Prostate gland (tissue), 2 donors: ENCODE data around the gene DIAPH2. TPM values are rescaled to one million over a fixed set of nuclear protein-coding genes. Genes with fewer than 3 reads are reported as not detected.

Source experiments
- DNase-seq: peaks from one replicate; pipeline ENCODE4 v3.0.0-alpha.2; 2019; ENCODE audit warnings: low spot score
- H3K27ac ChIP-seq, 2 donors: fragments of 200-600 bp; sonication (generic); 2 replicates each; pipeline ENCODE4 v1.5.1; 2017 to 2019
- H3K27me3 ChIP-seq: fragments of 200-600 bp; sonication (generic); replicated peaks from 2 replicates; pipeline ENCODE4 v1.5.1; 2019; ENCODE audit not compliant: insufficient read depth
- H3K36me3 ChIP-seq, 2 donors: fragments of 200-600 bp; sonication (generic); 1 replicate in 1 of 2; 2 replicates in 1 of 2; pipeline versions ENCODE4 v1.5.1 to v1.8.1; 2017 to 2019
- H3K4me1 ChIP-seq: fragments of 200-600 bp; sonication (generic); replicated peaks from 2 replicates; pipeline ENCODE4 v1.5.1; 2019
- H3K4me3 ChIP-seq, 2 donors: fragments of 200-600 bp; sonication (generic); 2 replicates each; pipeline ENCODE4 v1.5.1; 2017 to 2019
- H3K9me3 ChIP-seq: fragments of 200-600 bp; sonication (generic); 2 replicates; pipeline ENCODE4 v1.5.1; 2017
- CTCF ChIP-seq, 4 experiments: fragments of 200-600 bp in 2 of 4; fragments of 450-650 bp in 2 of 4; sonication (generic) in 2 of 4; IDR thresholded peaks; 1 replicate in 3 of 4; 2 replicates in 1 of 4; pipeline ENCODE4 v1.5.1; 2016 to 2019; ENCODE audit warnings: antibody characterized with exemption in 4 of 4, mild to moderate bottlenecking in 2 of 4, moderate library complexity in 2 of 4
- POLR2A ChIP-seq: fragments of 450-650 bp; IDR thresholded peaks from one replicate; pipeline ENCODE4 v1.6.1; 2016; ENCODE audit warnings: antibody characterized with exemption, mild to moderate bottlenecking
- POLR2AphosphoS5 ChIP-seq: sonication (generic); formaldehyde crosslinking; IDR thresholded peaks from one replicate; pipeline ENCODE4 v1.6.1; 2017; ENCODE audit warnings: antibody characterized with exemption
- WGBS: methylation state at CpG from one replicate; pipeline ENCODE4 v1.1.5; 2018; 5-methylcytosine and 5-hydroxymethylcytosine counted together
- intact Hi-C: fragments of 100-400 bp; cut with DNase I; formaldehyde crosslinking; loops from one replicate; pipeline ENCODE4 v1.14.2; 2022
- total RNA-seq, 2 donors: library from RNA; depleted of rRNA; stranded (reverse); fragments of >200 nt; gene quantifications; one replicate each; pipeline ENCODE4 v1.1.0, GENCODE V29; 2016

Gene DIAPH2
- total RNA-seq, 2 donors from 2014 or later = 8.1 to 44.8 TPM

DNA sequence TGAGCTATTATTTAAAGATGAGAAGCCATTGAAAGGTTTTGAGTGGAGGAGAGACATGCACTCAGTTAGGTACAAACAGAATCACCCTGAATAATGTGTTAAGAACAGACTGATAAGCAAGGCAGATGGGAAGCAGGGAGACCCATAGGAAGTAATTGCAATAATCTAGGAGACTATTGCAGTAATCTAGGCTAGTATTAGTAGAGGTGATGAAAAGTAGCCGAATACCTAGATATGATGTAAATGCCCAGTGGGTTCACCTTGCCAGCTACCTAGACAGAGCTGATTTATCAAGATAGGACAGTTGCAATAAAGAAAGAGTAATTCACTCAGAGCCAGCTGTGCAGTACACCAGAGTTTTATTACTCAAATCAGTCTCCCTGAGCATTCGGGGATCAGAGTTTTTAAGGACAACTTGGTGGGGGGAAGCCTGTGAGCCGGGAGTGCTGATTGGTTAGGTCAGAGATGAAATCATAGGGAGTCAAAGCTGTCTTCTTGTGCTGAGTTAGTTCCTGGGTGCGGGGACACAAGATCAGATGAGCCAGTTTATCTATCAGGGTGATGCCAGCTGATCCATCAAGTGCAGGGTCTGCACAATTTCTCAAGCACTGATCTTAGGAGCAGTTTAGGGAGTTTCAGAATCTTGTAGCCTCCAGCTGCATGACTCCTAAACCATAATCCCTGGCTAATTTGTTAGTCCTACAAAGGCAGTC lies 626.6 kb downstream of the DIAPH2 start:
- TF ChIP-seq POLR2AphosphoS5 = no peak
- no peak for TF ChIP-seq POLR2A
- no peak for TF ChIP-seq CTCF (IDR thresholded peaks at IDR 0.05)
- Histone ChIP-seq H3K9me3 (no peaks in the 10 kb centered on the region), H3K27ac (no peak overlapping the region), H3K27me3 (no peaks in the 10 kb centered on the region), H3K36me3 (no peaks in the 10 kb centered on the region), H3K4me1 (no peaks in the 10 kb centered on the region), H3K4me3 (no peak overlapping the region)
- no peak for DNase-seq
- 80% methylated on average over 4 of the region's 4 CpGs for WGBS
- intact Hi-C loops = no loop called here

DNA sequence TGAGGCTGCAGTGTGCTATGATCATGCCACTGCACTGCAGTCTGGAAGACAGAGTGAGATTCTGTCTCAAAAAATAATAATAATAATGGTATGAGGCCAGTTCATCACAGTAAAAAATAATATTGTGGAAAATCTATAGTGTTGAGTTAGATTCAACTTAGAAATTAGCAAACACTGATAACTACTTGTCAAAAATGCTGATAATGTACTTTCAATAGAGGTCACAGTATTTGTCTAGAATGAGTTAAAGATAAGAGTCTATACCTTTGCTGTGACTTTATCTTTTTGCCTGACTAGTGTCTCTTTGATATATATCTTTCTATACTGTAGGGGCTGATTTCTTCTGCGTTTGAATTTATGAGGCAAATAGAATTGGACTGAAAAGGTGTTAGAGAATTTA lies 629.7 kb downstream of the DIAPH2 start:
- TF ChIP-seq CTCF (IDR thresholded peaks at IDR 0.05) (no peak), POLR2AphosphoS5 (no peak), POLR2A (no peak)
- Histone ChIP-seq H3K27me3 (no peaks in the 10 kb centered on the region), H3K4me1 (no peaks in the 10 kb centered on the region), H3K36me3 (no peaks in the 10 kb centered on the region), H3K27ac (no peak overlapping the region), H3K4me3 (no peak overlapping the region), H3K9me3 (no peaks in the 10 kb centered on the region)
- intact Hi-C loops = no loop called here
- no peak for DNase-seq
- WGBS = 42% methylated on average over 1 of the region's 1 CpG

DNA sequence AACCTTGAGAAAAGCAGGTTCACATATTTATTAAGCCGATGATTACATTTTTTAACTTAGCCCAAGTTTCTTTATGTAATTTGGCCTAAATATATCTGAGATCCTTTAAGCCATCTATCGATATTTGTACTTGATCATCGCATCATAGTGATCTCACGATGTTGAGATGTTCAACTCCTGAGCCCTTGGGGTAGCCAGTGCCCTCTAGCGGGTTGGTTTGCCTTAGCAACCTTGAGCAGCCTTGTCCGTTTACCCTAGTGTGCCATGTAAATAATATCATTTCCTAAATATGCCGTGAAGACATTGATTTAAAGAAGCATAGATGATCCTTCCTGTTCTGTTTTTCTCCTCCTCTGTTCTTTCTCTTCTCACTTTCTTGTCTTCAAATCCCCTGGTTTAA lies 631.3 kb downstream of the DIAPH2 start:
- intact Hi-C loops = no loop called here

GRCh38 chrX:97320305-97320704 lies 635.7 kb downstream of the DIAPH2 start:
- no peak overlapping the region for H3K27ac ChIP-seq
- H3K4me3 ChIP-seq = no peak overlapping the region
- H3K27me3 ChIP-seq = no peaks in the 10 kb centered on the region
- no peaks in the 10 kb centered on the region for H3K4me1 ChIP-seq
- H3K36me3 ChIP-seq = no peaks in the 10 kb centered on the region
- H3K9me3 ChIP-seq = no peaks in the 10 kb centered on the region
- no peak for TF ChIP-seq POLR2AphosphoS5
- WGBS = 87% methylated on average over 11 of the region's 11 CpGs
- no peak for DNase-seq
- intact Hi-C loops = no loop called here

More for the DNA sequence above, 631.3 kb downstream of the DIAPH2 start:
- 95% methylated on average over 7 of the region's 7 CpGs for WGBS
- DNase-seq = no peak
- TF ChIP-seq POLR2AphosphoS5 = no peak
- Histone ChIP-seq H3K4me1 (no peaks in the 10 kb centered on the region), H3K9me3 (no peaks in the 10 kb centered on the region), H3K27me3 (no peaks in the 10 kb centered on the region), H3K4me3 (no peak overlapping the region), H3K27ac (no peak overlapping the region), H3K36me3 (no peaks in the 10 kb centered on the region)

- no peaks in the 10 kb centered on the region for H3K36me3 ChIP-seq
- no peaks in the 10 kb centered on the region for H3K4me1 ChIP-seq
- no peak overlapping the region for H3K27ac ChIP-seq
- DNase-seq = no peak
- H3K27me3 ChIP-seq = no peaks in the 10 kb centered on the region
- no peak overlapping the region for H3K4me3 ChIP-seq
- intact Hi-C loops = no loop called here
- TF ChIP-seq POLR2AphosphoS5 (no peak), CTCF (IDR thresholded peaks at IDR 0.05) (no peak), POLR2A (no peak)
- no peaks in the 10 kb centered on the region for H3K9me3 ChIP-seq
Observed at GRCh38 chrX:97322401-97322800, 637.8 kb downstream of the DIAPH2 start.

DNA sequence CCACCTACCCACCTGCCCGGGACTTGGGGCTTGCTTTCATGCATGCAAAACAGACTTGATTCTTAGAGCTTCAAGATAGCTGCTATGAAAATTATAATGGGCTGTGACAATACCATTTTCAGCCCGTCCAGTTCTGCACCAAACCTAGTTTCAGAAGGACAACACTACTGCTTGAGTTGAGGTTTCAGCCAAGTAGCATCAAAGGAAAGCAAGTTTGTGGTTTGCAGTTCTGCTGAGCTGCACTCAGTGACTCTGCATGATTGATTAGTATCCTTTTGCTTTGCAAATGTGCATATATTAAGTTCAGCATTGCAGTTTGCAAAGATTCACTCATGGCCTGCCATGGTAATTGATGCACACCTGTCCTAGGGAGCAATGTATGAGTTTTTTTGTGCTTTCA lies 641.8 kb downstream of the DIAPH2 start:
- 90% methylated on average over 2 of the region's 2 CpGs for WGBS
- Histone ChIP-seq H3K36me3 (no peaks in the 10 kb centered on the region), H3K4me3 (no peak overlapping the region), H3K9me3 (no peaks in the 10 kb centered on the region), H3K27me3 (no peaks in the 10 kb centered on the region), H3K4me1 (no peaks in the 10 kb centered on the region), H3K27ac (no peak overlapping the region)
- DNase-seq = no peak
- TF ChIP-seq CTCF (IDR thresholded peaks at IDR 0.05) = no peak
- TF ChIP-seq POLR2A = no peak
- TF ChIP-seq POLR2AphosphoS5 = no peak
- intact Hi-C loops = no loop called here
